ENCODE results near the gene RUSC1.

Gene RUSC1, protein sequence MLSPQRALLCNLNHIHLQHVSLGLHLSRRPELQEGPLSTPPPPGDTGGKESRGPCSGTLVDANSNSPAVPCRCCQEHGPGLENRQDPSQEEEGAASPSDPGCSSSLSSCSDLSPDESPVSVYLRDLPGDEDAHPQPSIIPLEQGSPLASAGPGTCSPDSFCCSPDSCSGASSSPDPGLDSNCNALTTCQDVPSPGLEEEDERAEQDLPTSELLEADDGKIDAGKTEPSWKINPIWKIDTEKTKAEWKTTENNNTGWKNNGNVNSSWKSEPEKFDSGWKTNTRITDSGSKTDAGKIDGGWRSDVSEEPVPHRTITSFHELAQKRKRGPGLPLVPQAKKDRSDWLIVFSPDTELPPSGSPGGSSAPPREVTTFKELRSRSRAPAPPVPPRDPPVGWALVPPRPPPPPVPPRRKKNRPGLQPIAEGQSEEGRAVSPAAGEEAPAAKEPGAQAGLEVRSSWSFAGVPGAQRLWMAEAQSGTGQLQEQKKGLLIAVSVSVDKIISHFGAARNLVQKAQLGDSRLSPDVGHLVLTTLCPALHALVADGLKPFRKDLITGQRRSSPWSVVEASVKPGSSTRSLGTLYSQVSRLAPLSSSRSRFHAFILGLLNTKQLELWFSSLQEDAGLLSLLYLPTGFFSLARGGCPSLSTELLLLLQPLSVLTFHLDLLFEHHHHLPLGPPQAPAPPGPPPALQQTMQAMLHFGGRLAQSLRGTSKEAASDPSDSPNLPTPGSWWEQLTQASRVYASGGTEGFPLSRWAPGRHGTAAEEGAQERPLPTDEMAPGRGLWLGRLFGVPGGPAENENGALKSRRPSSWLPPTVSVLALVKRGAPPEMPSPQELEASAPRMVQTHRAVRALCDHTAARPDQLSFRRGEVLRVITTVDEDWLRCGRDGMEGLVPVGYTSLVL

GRCh38 chr1:155320661-155321617, at the start of gene RUSC1:
TSS of gene RUSC1 (plus strand) at chr1:155320894. CDS start at chr1:155321774, 880 bp downstream.
- peak; percentile 79 for DNase-seq
- Mint-ChIP-seq H3K27ac (peak within 1 kb of the TSS; percentile 34), H3K9me3 (no peaks in the 10 kb centered on the region), H3K4me1 (peaks cover 45% of the 10 kb centered on the region), H3K4me3 (peak within 1 kb of the TSS; percentile 85), H3K27me3 (ENCODE audit: low read depth, poor library complexity) (peaks cover 7% of the 10 kb centered on the region), H3K36me3 (ENCODE audit: low read depth) (peaks cover 21% of the 10 kb centered on the region)
- TF ChIP-seq, protein P1, sequence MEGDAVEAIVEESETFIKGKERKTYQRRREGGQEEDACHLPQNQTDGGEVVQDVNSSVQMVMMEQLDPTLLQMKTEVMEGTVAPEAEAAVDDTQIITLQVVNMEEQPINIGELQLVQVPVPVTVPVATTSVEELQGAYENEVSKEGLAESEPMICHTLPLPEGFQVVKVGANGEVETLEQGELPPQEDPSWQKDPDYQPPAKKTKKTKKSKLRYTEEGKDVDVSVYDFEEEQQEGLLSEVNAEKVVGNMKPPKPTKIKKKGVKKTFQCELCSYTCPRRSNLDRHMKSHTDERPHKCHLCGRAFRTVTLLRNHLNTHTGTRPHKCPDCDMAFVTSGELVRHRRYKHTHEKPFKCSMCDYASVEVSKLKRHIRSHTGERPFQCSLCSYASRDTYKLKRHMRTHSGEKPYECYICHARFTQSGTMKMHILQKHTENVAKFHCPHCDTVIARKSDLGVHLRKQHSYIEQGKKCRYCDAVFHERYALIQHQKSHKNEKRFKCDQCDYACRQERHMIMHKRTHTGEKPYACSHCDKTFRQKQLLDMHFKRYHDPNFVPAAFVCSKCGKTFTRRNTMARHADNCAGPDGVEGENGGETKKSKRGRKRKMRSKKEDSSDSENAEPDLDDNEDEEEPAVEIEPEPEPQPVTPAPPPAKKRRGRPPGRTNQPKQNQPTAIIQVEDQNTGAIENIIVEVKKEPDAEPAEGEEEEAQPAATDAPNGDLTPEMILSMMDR (IDR thresholded peaks at IDR 0.05) = no peak

DNA sequence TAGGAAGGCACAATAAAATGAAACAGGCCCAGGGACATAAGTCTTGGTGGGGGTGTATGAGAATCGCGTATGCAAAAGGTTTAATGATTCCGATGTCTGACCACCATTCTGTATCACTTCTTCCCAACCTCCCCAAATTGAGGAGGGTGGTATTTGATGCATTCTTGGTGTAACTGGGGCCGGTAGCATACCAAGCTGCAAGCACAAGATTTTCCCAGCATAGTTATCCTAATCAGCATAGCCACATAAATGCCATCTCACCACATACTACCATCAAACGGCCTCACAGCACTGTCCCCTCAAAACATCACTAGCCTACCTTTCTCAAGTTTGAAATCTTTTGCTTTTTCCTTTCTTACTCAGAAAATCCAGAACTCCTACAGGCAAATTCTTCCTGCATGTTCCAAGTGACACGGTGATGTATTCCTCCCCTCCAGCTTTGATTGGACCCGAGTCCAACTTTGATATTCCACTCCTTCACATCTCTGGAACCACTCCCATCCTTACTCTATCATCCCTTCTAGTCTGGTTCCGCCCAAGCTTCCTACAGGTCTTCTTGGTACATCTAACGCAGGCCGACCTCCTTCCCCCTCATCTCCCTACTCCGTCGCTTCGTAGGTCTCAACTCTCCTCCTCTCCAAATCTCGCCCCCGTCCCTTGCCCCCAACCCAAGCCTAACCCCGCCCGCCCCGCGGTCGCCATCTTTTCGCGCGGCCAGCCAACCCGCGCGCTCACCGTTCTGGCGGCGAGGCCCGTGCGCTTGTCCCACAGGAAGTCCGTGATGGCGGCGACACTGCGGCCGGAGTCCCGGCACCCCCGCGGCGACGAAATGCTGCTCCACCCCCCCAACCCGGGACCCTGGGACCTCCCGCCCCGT, 48.0 kb upstream of the RUSC1 start:
- DNase-seq = no peak
- TF ChIP-seq, protein P1 (IDR thresholded peaks at IDR 0.05) = no peak
- H3K9me3 Mint-ChIP-seq = no peaks in the 10 kb centered on the region
- peaks cover 6% of the 10 kb centered on the region for H3K27me3 Mint-ChIP-seq (ENCODE audit: low read depth, poor library complexity)
- H3K4me1 Mint-ChIP-seq = peaks cover 41% of the 10 kb centered on the region
- H3K36me3 Mint-ChIP-seq (ENCODE audit: low read depth) = peaks cover 47% of the 10 kb centered on the region
- peak overlapping the region; percentile 87 for H3K27ac Mint-ChIP-seq
- H3K4me3 Mint-ChIP-seq = peak overlapping the region; percentile 97

GRCh38 chr1:155273343-155274245, 47.1 kb upstream of the RUSC1 start, which contains the start of gene CLK2:
TSS of gene CLK2 (minus strand) at chr1:155273504. CDS start at chr1:155270977, 2,527 bp downstream.
- TF ChIP-seq, protein P1 (IDR thresholded peaks at IDR 0.05) = no peak
- Mint-ChIP-seq H3K36me3 (ENCODE audit: low read depth) (peaks cover 38% of the 10 kb centered on the region), H3K4me3 (peak within 1 kb of the TSS; percentile 97), H3K9me3 (no peaks in the 10 kb centered on the region), H3K4me1 (peaks cover 46% of the 10 kb centered on the region), H3K27me3 (ENCODE audit: low read depth, poor library complexity) (peaks cover 6% of the 10 kb centered on the region), H3K27ac (peak within 1 kb of the TSS; percentile 96)
- peak; percentile 96 for DNase-seq

GRCh38 chr1:155277070-155277901, 43.4 kb upstream of the RUSC1 start, which contains the start of gene HCN3:
TSS of gene HCN3 (plus strand) at chr1:155277463. CDS start at chr1:155277591, 128 bp downstream.
- peak; percentile 100 for DNase-seq
- no peak within 1 kb of the TSS for H3K27ac Mint-ChIP-seq
- peaks cover 13% of the 10 kb centered on the region for H3K36me3 Mint-ChIP-seq (ENCODE audit: low read depth)
- H3K9me3 Mint-ChIP-seq = no peaks in the 10 kb centered on the region
- TF ChIP-seq, protein P1 (IDR thresholded peaks at IDR 0.05) = peak; percentile 46
- H3K4me1 Mint-ChIP-seq = peaks cover 40% of the 10 kb centered on the region
- H3K27me3 Mint-ChIP-seq (ENCODE audit: low read depth, poor library complexity) = peaks cover 10% of the 10 kb centered on the region
- peak within 1 kb of the TSS; percentile 80 for H3K4me3 Mint-ChIP-seq
